Left lung (tissue), 10 donors: ENCODE measurements around the gene SND1. TPM values are rescaled to one million over a fixed set of nuclear protein-coding genes. Genes with fewer than 3 reads are reported as not detected.
A peak's percentile ranks its signal among the peaks of the same experiment; 100 is the strongest.

Experiments
- ATAC-seq: fragments of 200-7000 bp; cut with Tn5 transposase; one replicate; pipeline ENCODE4 v1.9.1; 2020; ENCODE audit warnings: moderate library complexity
- DNase-seq, 4 donors: peaks; one replicate each; pipeline ENCODE4 v3.0.0-alpha.2; 2013 to 2020
- H3K27ac ChIP-seq, 2 donors: fragments of 200-600 bp; sonication (generic) in 1 of 2; one replicate each; pipeline versions ENCODE4 v1.5.0 to v1.8.0; 2020 to 2021
- H3K27me3 ChIP-seq, 2 donors: fragments of 200-600 bp; sonication (generic) in 1 of 2; one replicate each; pipeline versions ENCODE4 v1.5.0 to v1.8.0; 2020 to 2021
- H3K36me3 ChIP-seq, 2 donors: fragments of 200-600 bp; sonication (generic) in 1 of 2; one replicate each; pipeline versions ENCODE4 v1.5.0 to v1.8.0; 2020 to 2021
- H3K4me1 ChIP-seq, 2 donors: fragments of 200-600 bp; one replicate each; pipeline ENCODE4 v1.8.0; 2021
- H3K4me3 ChIP-seq, 2 donors: fragments of 200-600 bp; sonication (generic) in 1 of 2; one replicate each; pipeline versions ENCODE4 v1.5.0 to v1.8.0; 2020 to 2021; ENCODE audit warnings: mild to moderate bottlenecking in 1 of 2
- H3K9me3 ChIP-seq, 2 donors: fragments of 200-600 bp; sonication (generic) in 1 of 2; one replicate each; pipeline versions ENCODE4 v1.5.0 to v1.8.0; 2020 to 2021
- CTCF ChIP-seq, 2 donors: fragments of 200-600 bp; sonication (generic) in 1 of 2; IDR thresholded peaks; one replicate each; pipeline versions ENCODE4 v1.5.0 to v1.8.0; 2021; ENCODE audit warnings: antibody characterized with exemption in 2 of 2
- intact Hi-C, 2 donors: fragments of 100-400 bp; cut with DNase I; formaldehyde crosslinking; loops; one replicate each; pipeline versions ENCODE4 v1.11.2 to v1.14.2; 2022
- polyA plus RNA-seq, 6 donors: library from polyadenylated mRNA; unstranded; fragments of 120-200 nt; gene quantifications; one replicate each; pipeline ENCODE4 v1.2.1, GENCODE V29; 2013; ENCODE audit not compliant: insufficient read length in 6 of 6
- total RNA-seq, 2 donors: library from RNA; stranded (reverse); fragmentation: NEBNext Ultra II Directional; extraction: Animal tissue kit (Norgen Biotek cat#: 25700); gene quantifications; one replicate each; pipeline ENCODE4 v1.2.1, GENCODE V29; 2021
- donor health status: DM: no; HTN: yes; CAD: no.
- donor health status: DM: no; HTN: no; CAD: no.

The SND1 gene
- total and polyA plus RNA-seq, 8 donors, result 141 to 229 (median 156) TPM

- no peak for TF ChIP-seq CTCF (IDR thresholded peaks at IDR 0.05)
- Histone ChIP-seq H3K4me1 (peaks cover 4 to 12% of the 10 kb centered on the region in 2 donors), H3K4me3 (no peak overlapping the region), H3K36me3 (peaks cover 0 to 40% of the 10 kb centered on the region in 2 donors), H3K27me3 (no peaks in the 10 kb centered on the region), H3K27ac (no peak overlapping the region), H3K9me3 (no peaks in the 10 kb centered on the region)
- DNase-seq, result no peak
- intact Hi-C loops, result no loop called here
- no peak for ATAC-seq
Measured at GRCh38 chr7:127993987-127994386, 342.0 kb downstream of the SND1 start.

DNA sequence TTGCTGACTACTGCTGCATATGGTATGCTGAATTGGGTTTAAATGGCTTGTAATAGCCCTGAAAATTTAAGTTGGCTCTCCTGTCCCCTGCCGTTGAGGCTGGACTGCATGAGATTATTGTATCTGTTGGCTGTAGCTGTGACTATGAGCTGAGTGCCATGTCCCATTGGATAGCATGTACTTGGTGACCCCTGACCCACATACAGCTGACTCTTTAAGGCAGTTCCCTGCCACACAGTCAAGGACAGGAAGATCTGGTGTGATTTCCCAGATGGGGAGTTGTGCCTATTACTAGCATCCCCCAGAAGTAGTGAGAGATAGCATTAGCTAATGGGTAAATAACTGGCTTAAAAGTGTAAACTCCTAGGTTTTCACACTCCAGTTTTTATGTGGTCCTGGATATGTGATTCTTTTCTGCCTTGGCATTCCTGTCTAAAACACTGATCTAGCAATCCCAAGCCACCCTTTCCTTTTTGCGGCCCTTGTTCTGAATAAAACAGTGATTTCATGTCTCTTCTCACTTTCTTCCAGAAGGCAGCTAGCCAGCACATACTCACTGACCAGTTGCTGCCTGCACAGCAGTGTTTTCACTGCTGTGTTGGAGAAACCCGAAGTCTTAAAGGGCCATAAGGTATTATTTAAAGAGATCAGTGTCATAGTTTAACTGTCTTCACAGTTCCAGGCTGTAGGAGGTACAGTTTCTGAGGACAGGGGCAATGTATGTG lies 343.3 kb downstream of the SND1 start:
- H3K4me1 ChIP-seq, result peaks cover 4 to 23% of the 10 kb centered on the region in 2 donors
- no peak overlapping the region for H3K4me3 ChIP-seq
- peaks cover 0 to 40% of the 10 kb centered on the region in 2 donors for H3K36me3 ChIP-seq
- peak in 2 of 4 donors; percentile 90 to 91 for DNase-seq
- peak; percentile 46 for ATAC-seq
- TF ChIP-seq CTCF (IDR thresholded peaks at IDR 0.05), result no peak
- H3K27me3 ChIP-seq, result no peaks in the 10 kb centered on the region
- no peaks in the 10 kb centered on the region for H3K9me3 ChIP-seq
- H3K27ac ChIP-seq, result peak overlapping the region in 1 of 2 donors; percentile 49
- intact Hi-C loops, result no loop called here

- Histone ChIP-seq H3K27ac (peak overlapping the region in 1 of 2 donors; percentile 49), H3K9me3 (no peaks in the 10 kb centered on the region), H3K4me3 (no peak overlapping the region), H3K27me3 (no peaks in the 10 kb centered on the region), H3K36me3 (peaks cover 0 to 35% of the 10 kb centered on the region in 2 donors), H3K4me1 (peaks cover 4 to 28% of the 10 kb centered on the region in 2 donors)
- intact Hi-C loops, result no loop called here
- ATAC-seq (no peak), DNase-seq (no peak)
- no peak for TF ChIP-seq CTCF (IDR thresholded peaks at IDR 0.05)
Measured at GRCh38 chr7:127995881-127996215, 343.9 kb downstream of the SND1 start.

GRCh38 chr7:127996253-127997071 lies 344.5 kb downstream of the SND1 start:
- no peak for DNase-seq
- intact Hi-C loops, result no loop called here
- peaks cover 0 to 29% of the 10 kb centered on the region in 2 donors for H3K36me3 ChIP-seq
- no peaks in the 10 kb centered on the region for H3K9me3 ChIP-seq
- H3K27me3 ChIP-seq, result no peaks in the 10 kb centered on the region
- peaks cover 4 to 30% of the 10 kb centered on the region in 2 donors for H3K4me1 ChIP-seq
- ATAC-seq, result no peak
- no peak for TF ChIP-seq CTCF (IDR thresholded peaks at IDR 0.05)
- peak overlapping the region in 1 of 2 donors; percentile 49 for H3K27ac ChIP-seq
- no peak overlapping the region for H3K4me3 ChIP-seq
